ENCODE data around the gene CHST14.

Gene CHST14

DNA sequence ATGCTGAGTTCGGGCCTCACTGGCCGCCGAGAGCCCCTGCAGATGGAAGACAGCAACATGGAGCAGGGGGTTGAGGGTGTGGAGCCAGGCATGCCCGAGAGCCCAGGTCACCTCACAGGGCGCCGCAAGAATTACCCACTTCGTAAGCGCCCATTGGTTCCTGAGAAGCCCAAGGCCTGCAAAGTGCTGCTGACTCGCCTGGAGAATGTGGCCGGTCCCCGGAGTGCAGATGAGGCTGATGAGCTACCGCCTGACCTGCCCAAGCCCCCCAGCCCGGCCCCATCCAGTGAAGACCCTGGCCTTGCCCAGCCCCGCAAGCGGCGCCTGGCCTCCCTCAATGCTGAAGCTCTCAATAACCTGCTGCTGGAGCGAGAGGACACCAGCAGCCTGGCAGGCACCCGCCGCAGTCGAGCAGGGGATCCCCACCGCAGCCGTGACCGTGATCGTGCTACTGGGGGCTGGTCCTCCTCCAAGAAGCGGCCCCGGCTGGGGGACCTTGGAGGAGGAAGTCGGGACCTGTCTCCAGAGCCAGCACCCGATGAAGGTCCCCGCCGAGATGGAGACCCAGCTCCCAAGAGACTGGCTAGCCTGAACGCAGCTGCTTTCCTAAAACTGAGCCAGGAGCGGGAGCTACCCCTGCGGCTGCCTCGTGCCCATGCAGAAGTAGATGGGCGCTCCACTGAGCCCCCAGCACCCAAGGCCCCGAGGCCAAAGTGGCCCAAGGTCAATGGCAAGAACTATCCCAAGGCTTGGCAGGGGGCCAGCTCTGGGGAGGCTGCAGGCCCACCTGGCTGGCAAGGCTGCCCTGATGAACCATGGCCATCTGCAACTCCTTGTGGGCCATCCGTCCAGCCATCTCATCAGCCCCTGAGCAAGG lies 12.1 kb upstream of the CHST14 start:
- intact Hi-C loops (cut with DNase I): loop anchor here (10.0 kb wide), 1 partner anchor 116 kb away; no protein-coding TSS in a partner anchor
- DNase-seq: no peak

DNA sequence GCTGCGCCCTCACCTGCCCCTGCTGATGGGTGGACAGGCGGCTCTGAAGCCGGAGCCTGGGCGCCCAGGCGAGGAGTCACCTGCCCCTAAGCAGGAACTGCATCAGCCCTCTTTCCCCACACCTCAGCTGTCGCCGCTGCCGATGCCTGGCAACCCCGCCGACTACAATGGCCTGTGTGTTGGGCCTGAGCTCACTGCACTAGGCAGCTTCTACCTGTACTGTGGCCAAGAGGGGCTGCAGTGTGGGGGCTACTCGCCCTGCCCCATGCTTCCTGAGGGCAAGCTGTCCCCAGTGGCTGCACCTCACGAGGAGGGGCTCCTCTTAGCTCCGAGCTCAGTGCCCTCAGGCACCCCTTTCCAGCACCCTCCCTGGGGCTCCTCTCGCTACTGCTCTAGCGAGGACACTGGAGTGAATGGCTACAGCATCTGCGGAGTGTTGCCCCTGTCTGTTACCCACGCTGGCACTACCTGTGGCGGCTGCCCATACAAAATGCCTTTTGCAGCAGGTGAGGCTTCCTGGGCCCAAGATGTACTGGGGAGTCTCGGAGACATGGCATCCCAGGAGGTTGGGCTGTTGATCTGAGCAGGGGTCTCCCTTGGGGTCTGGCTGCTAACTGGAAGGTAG lies 11.3 kb upstream of the CHST14 start:
- no peak for DNase-seq
- intact Hi-C loops (cut with DNase I): loop anchor here (10.0 kb wide), 1 partner anchor 115 kb away; no protein-coding TSS in a partner anchor

DNA sequence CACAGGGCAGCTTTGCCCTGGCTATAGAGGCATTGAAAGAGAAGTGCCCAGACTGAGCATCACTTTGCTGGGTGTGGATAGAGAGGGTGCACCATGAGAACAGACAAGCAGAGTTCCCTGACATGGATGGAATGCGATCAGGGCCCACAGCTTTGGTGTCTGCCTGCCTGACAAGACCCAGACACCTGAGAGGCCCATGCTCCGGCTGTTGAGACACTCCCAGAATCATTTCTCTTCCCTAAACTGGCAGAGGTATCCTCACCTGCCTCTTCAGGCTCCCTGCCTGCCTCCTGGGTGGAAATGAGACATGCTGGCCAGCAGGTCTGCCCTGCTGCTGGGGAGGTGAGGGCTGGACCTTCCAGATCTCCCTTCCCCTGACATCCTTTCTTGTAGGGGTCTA lies 10.4 kb upstream of the CHST14 start:
- intact Hi-C loops (cut with DNase I): no loop called here
- DNase-seq: no peak

GRCh38 chr15:40461958-40462357 lies 8.8 kb upstream of the CHST14 start:
- DNase-seq: no peak
- intact Hi-C loops (cut with DNase I): no loop called here

DNA sequence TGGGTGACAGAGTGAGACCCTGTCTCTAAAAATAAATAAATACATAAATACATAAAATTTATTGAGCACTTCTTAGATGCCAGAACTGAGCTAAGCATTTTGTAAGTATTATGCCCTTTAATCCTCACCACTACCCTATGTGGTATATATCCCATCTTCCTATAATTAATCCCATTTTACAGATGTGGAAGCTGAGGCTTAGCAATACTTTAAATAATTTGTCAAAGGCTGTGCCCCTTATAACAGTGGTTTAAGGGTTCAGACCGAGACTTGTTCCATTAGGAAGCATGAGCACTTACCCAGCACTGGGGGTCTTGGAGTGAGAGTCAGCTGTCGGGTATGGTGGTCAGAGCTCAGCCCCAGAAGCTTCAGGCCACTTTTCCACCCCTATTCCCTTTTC lies 7.5 kb upstream of the CHST14 start:
- DNase-seq: no peak
- intact Hi-C loops (cut with DNase I): no loop called here

DNA sequence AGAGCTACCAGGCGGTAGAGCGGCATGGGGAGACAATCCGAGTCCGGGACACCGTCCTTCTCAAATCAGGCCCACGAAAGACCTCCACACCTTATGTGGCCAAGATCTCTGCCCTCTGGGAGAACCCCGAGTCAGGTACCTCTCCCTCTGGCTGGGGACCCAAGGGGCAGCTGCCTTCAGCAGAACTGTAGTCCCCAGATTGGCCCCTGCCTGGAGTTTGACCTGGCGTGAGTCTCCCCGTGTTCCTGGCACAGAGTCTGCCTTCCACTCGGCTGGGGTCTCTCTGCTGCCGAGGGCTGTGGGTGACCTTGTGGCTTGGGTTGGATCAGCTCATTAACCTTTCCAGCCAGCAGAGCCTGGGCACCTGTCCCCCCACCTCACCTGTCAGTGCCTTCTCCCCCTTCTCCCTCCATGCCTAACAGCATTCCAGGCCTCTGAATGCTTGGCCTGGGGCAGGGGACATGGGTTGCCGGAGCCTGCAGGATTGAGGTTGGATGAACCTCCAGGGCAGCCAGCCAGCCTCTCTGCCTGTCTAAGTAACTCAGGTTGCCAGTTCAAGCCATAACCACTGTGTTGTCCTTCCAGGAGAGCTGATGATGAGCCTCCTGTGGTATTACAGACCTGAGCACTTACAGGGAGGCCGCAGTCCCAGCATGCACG lies 6.8 kb upstream of the CHST14 start:
- no peak for DNase-seq
- intact Hi-C loops (cut with DNase I): no loop called here

DNA sequence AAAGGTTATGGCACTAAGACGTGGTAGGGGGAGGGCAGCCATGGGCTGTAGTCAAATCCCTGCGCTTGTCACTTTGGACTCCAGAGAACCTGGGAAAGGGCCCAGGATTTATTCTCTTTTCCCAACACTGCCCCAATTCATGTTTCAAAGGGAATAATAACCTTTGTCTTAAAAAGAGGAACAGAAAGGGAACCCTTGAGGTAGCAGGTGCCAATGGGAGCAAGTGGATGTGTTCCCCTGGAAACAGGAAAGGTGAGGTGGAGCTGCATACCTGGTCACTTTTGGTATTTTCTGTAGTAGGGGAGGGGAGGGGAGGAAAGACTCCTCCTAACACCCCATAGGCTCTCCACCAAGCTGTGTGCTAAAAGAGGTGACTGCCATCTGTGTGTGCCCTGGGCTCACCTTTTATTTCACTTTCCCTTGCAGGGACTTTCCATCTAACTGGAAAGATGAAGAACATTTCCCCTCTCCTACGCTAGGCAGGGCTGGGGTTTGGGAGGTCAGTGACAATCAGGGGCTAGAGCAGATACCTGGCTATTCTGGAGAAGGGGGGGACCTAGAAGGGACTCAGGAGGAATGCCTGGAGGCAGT lies 6.1 kb upstream of the CHST14 start:
- intact Hi-C loops (cut with DNase I): no loop called here
- no peak for DNase-seq

- no peak for DNase-seq
- intact Hi-C loops (cut with DNase I): no loop called here
Measured at GRCh38 chr15:40465939-40466338, 4.8 kb upstream of the CHST14 start.

DNA sequence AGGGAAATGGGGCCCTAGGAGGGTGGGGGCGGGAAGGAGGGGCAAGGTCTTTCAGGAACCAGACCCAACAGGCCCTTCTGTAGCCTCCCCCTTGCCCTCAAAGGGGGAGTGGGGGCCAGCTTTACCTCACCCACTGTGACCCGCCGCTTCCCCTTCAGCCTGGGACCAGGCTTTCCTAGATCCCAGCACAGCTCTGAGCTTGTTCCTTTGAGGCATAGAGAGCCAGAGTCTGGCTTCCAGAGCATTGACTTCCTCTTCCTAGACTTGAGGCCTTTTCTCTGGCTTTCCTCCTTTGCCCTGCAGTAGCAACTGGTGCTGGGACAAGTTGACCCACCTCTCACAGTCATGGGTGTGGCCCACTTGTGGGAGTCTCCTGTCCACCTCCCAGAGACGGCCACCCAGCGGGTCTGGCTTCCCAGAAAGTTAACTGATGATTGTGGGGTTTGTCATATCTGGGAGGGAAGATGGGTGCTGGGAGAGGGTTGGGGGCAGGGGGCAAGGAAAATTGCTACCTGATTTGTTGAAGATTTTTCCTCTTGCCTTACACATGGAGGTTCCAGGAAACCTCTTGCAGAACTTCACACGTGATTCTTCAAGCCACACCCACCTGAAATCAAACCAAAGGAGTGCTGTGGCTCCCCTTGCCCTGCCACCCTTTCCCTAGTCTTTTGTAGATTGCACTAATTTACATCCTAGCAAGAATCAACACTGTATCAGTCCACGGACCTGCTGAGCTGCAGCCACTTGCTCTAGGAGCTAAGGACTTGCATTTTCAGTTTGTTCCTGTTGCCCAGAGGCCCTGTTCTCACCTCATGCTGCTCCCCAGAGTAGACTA lies 4.1 kb upstream of the CHST14 start:
- intact Hi-C loops (cut with DNase I): no loop called here
- no peak for DNase-seq

- DNase-seq: no peak
- intact Hi-C loops (cut with DNase I): no loop called here
Measured at GRCh38 chr15:40467261-40467615, 3.5 kb upstream of the CHST14 start.

DNA sequence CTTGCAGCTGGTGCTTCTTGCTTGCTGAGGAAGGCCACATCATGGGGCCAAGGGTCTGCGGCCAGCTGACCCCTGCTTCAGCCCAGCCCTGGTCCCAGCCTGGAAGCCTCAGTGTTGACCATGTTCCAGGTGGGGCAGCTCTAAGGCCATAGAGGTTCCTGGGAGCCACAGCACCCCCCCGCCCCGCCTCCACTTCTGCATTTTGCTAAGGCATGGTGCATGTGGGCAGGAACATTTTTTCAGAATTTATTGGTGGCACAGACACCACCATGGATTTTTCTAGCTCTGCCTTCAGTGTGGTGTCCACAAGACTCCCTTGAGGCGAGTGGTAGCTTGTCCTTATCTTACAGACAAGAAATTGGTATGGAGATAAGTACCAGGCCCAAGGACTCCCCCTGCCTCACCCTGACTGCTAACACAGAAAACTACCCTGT lies 1.9 kb upstream of the CHST14 start:
- no peak for DNase-seq
- intact Hi-C loops (cut with DNase I): no loop called here

DNA sequence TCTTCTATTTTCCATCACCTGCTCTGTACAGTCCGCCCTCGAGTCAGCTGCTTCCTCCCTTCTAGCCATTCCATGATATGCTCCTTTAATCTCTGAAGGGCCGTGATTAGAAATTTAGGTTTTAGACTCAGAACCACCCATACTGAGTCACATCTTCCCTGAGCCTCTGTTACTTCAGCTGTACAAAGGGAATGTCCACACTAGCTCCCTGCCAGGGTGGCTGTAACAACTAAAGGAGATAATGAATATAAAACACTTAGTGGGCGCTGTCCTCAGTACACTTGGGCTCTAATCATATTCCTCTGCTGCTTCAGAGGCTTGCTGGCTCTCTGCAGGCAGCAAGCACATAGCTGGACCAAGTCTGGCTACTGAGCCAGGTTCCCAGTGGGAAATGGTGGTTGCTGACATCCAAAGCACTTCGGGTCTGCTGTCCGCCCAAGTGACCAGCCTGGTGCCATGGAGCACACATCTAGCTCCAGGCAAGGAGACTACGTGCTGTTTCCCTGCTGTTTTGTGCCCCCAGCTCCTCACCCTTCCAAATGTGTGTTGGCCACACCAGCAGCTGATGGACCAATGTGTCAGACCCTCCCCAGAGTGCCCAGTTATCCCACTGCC lies 901 bp upstream of the CHST14 start:
- DNase-seq: no peak

GRCh38 chr15:40471105-40471807 lies 472 bp downstream of the CHST14 start:
- DNase-seq: peak in 9 of 42 donors; percentile 7 to 45 (median 20)

More for the DNA sequence above, 901 bp upstream of the CHST14 start:
- intact Hi-C loops (cut with DNase I): no loop called here

GRCh38 chr15:40471808-40472150 lies 995 bp downstream of the CHST14 start:
- no peak for DNase-seq
- intact Hi-C loops (cut with DNase I): no loop called here

More at GRCh38 chr15:40471105-40471807, 472 bp downstream of the CHST14 start:
- intact Hi-C loops (cut with DNase I): no loop called here

DNA sequence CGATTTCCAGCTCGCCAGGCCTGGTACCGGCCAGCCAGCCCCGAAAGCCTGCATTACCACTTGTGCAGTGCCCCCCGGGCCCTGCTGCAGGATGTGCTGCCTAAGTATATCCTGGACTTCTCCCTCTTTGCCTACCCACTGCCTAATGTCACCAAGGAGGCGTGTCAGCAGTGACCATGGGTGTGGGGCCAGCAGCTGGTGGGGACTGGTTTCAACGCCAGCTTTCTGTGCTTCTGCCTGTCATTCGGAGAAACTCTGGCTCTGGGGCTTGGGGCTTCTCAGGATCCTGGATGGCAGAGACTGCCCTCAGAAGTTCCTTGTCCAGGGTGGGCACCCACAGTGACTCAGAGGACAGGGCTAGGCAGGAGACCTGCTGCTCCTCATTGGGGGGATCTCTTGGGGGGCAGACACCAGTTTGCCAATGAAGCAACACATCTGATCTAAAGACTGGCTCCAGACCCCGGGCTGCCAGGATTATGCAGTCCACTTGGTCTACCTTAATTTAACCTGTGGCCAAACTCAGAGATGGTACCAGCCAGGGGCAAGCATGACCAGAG lies 1.5 kb downstream of the CHST14 start:
- intact Hi-C loops (cut with DNase I): no loop called here
- no peak for DNase-seq

- intact Hi-C loops (cut with DNase I): no loop called here
- DNase-seq: no peak
Measured at GRCh38 chr15:40474581-40474980, 3.8 kb downstream of the CHST14 start.

GRCh38 chr15:40477642-40478327 lies 7.0 kb downstream of the CHST14 start:
- peak in 1 of 42 donors; percentile 6 for DNase-seq
- intact Hi-C loops (cut with DNase I): no loop called here

All from head of caudate nucleus (tissue), 42 donors.